ENCODE measurements around the gene KRTAP19-7.

Gene KRTAP19-7

GRCh38 chr21:30555095-30555494 is 6.0 kb downstream of the KRTAP19-7 start:
- H3K9me3 ChIP-seq (ENCODE audit: insufficient read depth, low read length): no peaks in the 10 kb centered on the region; the same call in 1 of the 2 replicates
- H3K4me3 ChIP-seq (ENCODE audit: insufficient read length, low read depth): no peak overlapping the region
- H3K36me3 ChIP-seq (ENCODE audit: insufficient read depth, insufficient read length, low read length): no peaks in the 10 kb centered on the region
- H3K9ac ChIP-seq (ENCODE audit: insufficient read length, low read depth): no peak overlapping the region
- TF ChIP-seq YY1 (IDR thresholded peaks at IDR 0.05; ENCODE audit: insufficient read depth, insufficient read length) (no peak), SUZ12 (IDR thresholded peaks at IDR 0.05; ENCODE audit: extremely low read depth, insufficient read depth, insufficient read length) (no peak), ZNF274 (IDR thresholded peaks at IDR 0.05; ENCODE audit: low read depth, low read length) (no peak)
- no peaks in the 10 kb centered on the region for H3K4me1 ChIP-seq (ENCODE audit: insufficient read depth, insufficient read length)
- no peak for DNase-seq (ENCODE audit: low read depth, low spot score)
- H3K27me3 ChIP-seq (ENCODE audit: insufficient read depth, insufficient read length): no peaks in the 10 kb centered on the region

DNA sequence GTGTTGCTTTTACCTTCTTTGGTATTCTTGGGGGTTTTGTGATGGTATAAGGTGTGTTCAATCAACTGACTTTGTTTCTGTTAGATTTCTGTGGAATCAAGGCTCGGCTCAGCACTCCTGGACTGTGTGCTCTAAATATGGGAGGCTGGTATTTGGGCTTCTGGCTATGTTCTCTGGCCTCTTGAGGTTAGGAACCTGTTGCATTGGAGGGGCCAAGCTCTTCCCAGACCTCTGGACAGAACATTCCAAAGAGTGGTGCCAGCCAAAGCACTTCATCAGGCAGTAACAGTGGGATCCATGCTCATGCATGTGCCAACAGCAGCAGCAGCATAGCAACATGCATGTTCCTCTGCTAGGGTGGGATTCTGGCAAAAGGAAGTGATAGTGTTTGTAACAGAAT is 8.3 kb downstream of the KRTAP19-7 start:
- Histone ChIP-seq H3K36me3 (ENCODE audit: insufficient read depth, insufficient read length, low read length) (no peaks in the 10 kb centered on the region), H3K9ac (ENCODE audit: insufficient read length, low read depth) (no peak overlapping the region), H3K27me3 (ENCODE audit: insufficient read depth, insufficient read length) (no peaks in the 10 kb centered on the region), H3K9me3 (ENCODE audit: insufficient read depth, low read length) (no peaks in the 10 kb centered on the region), H3K4me1 (ENCODE audit: insufficient read depth, insufficient read length) (no peaks in the 10 kb centered on the region), H3K4me3 (ENCODE audit: insufficient read length, low read depth) (no peak overlapping the region)
- DNase-seq (ENCODE audit: low read depth, low spot score): no peak
- TF ChIP-seq YY1 (IDR thresholded peaks at IDR 0.05; ENCODE audit: insufficient read depth, insufficient read length): no peak
- no peak for TF ChIP-seq ZNF274 (IDR thresholded peaks at IDR 0.05; ENCODE audit: low read depth, low read length)
- TF ChIP-seq SUZ12 (IDR thresholded peaks at IDR 0.05; ENCODE audit: extremely low read depth, insufficient read depth, insufficient read length): no peak

DNA sequence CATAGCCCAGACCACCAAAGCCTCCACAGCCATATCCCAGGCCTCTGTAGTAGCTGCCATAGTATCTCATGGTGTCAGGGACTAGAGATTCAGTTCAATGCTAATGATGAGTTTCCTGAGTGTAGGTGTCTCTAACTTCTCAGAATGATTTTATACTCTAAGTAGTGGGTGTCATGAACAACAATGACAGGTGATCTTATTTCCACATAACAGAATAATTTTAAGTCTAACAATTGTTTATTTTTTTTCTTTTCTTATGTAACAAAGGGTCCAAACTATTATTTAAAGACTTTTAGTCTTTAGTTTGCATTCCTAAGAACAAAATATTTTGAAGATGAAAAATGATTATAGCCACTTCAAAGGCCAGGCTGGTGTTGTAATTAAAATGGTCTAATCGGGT is 19.4 kb downstream of the KRTAP19-7 start, which contains the start of gene KRTAP19-6:
KRTAP19-6 (minus strand) TSS at position 101 of the 400 bp plus-strand sequence; CDS start at position 70, 31 bp downstream.
- no peak within 1 kb of the TSS for H3K9ac ChIP-seq (ENCODE audit: insufficient read length, low read depth)
- no peaks in the 10 kb centered on the region for H3K4me1 ChIP-seq (ENCODE audit: insufficient read depth, insufficient read length)
- no peak for TF ChIP-seq ZNF274 (IDR thresholded peaks at IDR 0.05; ENCODE audit: low read depth, low read length)
- no peak for TF ChIP-seq SUZ12 (IDR thresholded peaks at IDR 0.05; ENCODE audit: extremely low read depth, insufficient read depth, insufficient read length)
- no peak for TF ChIP-seq YY1 (IDR thresholded peaks at IDR 0.05; ENCODE audit: insufficient read depth, insufficient read length)
- no peaks in the 10 kb centered on the region for H3K9me3 ChIP-seq (ENCODE audit: insufficient read depth, low read length)
- H3K4me3 ChIP-seq (ENCODE audit: insufficient read length, low read depth): no peak within 1 kb of the TSS
- H3K27me3 ChIP-seq (ENCODE audit: insufficient read depth, insufficient read length): no peaks in the 10 kb centered on the region
- no peaks in the 10 kb centered on the region for H3K36me3 ChIP-seq (ENCODE audit: insufficient read depth, insufficient read length, low read length)
- DNase-seq (ENCODE audit: low read depth, low spot score): no peak

- Histone ChIP-seq H3K27me3 (ENCODE audit: insufficient read depth, insufficient read length) (no peaks in the 10 kb centered on the region), H3K4me3 (ENCODE audit: insufficient read length, low read depth) (no peak overlapping the region), H3K9me3 (ENCODE audit: insufficient read depth, low read length) (no peaks in the 10 kb centered on the region), H3K36me3 (ENCODE audit: insufficient read depth, insufficient read length, low read length) (no peaks in the 10 kb centered on the region), H3K9ac (ENCODE audit: insufficient read length, low read depth) (no peak overlapping the region), H3K4me1 (ENCODE audit: insufficient read depth, insufficient read length) (no peaks in the 10 kb centered on the region)
- TF ChIP-seq YY1 (IDR thresholded peaks at IDR 0.05; ENCODE audit: insufficient read depth, insufficient read length) (no peak), SUZ12 (IDR thresholded peaks at IDR 0.05; ENCODE audit: extremely low read depth, insufficient read depth, insufficient read length) (no peak), ZNF274 (IDR thresholded peaks at IDR 0.05; ENCODE audit: low read depth, low read length) (no peak)
- no peak for DNase-seq (ENCODE audit: low read depth, low spot score)
Measured at GRCh38 chr21:30518876-30519275, 42.2 kb downstream of the KRTAP19-7 start.

GRCh38 chr21:30515681-30516080 is 45.4 kb downstream of the KRTAP19-7 start:
- Histone ChIP-seq H3K9ac (ENCODE audit: insufficient read length, low read depth) (no peak overlapping the region), H3K4me1 (ENCODE audit: insufficient read depth, insufficient read length) (no peaks in the 10 kb centered on the region), H3K9me3 (ENCODE audit: insufficient read depth, low read length) (no peaks in the 10 kb centered on the region), H3K4me3 (ENCODE audit: insufficient read length, low read depth) (no peak overlapping the region), H3K27me3 (ENCODE audit: insufficient read depth, insufficient read length) (no peaks in the 10 kb centered on the region), H3K36me3 (ENCODE audit: insufficient read depth, insufficient read length, low read length) (no peaks in the 10 kb centered on the region)
- no peak for DNase-seq (ENCODE audit: low read depth, low spot score)
- no peak for TF ChIP-seq YY1 (IDR thresholded peaks at IDR 0.05; ENCODE audit: insufficient read depth, insufficient read length)
- TF ChIP-seq SUZ12 (IDR thresholded peaks at IDR 0.05; ENCODE audit: extremely low read depth, insufficient read depth, insufficient read length): no peak
- TF ChIP-seq ZNF274 (IDR thresholded peaks at IDR 0.05; ENCODE audit: low read depth, low read length): no peak

Data from NT2/D1 (cell line).